HG03097 (cell line): Measurements from ENCODE around the gene KIF27.
"Not testable (repeated sequence)": the region's sequence is repeated elsewhere in the genome, so short reads cannot be mapped to it uniquely, and the experiment has no call there.

Experiments used
- ATAC-seq: cut with Tn5 transposase; IDR thresholded peaks from one replicate; pipeline ENCODE4 v1.9.1; 2021; ENCODE audit not compliant: unreplicated experiment, low FRiP score

Gene KIF27

GRCh38 chr9:83815120-83815519 is 106.1 kb downstream of the KIF27 start:
- not testable (repeated sequence) for ATAC-seq

- not testable (repeated sequence) for ATAC-seq
Measured at GRCh38 chr9:83809213-83809612, 112.0 kb downstream of the KIF27 start.

- not testable (repeated sequence) for ATAC-seq
Measured at GRCh38 chr9:83804454-83804853, 116.8 kb downstream of the KIF27 start.

- not testable (repeated sequence) for ATAC-seq
Measured at GRCh38 chr9:83803941-83804340, 117.3 kb downstream of the KIF27 start.

GRCh38 chr9:83800236-83801033 is 120.8 kb downstream of the KIF27 start:
- ATAC-seq, result no peak

- ATAC-seq, result no peak
Measured at GRCh38 chr9:83794051-83794450, 127.2 kb downstream of the KIF27 start.

GRCh38 chr9:83792746-83793145 is 128.5 kb downstream of the KIF27 start:
- no peak for ATAC-seq
